NCI-H345 treated with DMSO at 0.1 percent for 48 hours (cell line): Measurements from ENCODE around the gene SF3B5.
A peak's percentile ranks its signal among the peaks of the same experiment; 100 is the strongest.
"Not testable (repeated sequence)": the region's sequence is repeated elsewhere in the genome, so short reads cannot be mapped to it uniquely, and the experiment has no call there.

Experiments used
- DNase-seq: peaks from one replicate; lab custom pipeline; 2025; ENCODE audit not compliant: unreplicated experiment; lab: John Stamatoyannopoulos, UW

The SF3B5 gene

DNA sequence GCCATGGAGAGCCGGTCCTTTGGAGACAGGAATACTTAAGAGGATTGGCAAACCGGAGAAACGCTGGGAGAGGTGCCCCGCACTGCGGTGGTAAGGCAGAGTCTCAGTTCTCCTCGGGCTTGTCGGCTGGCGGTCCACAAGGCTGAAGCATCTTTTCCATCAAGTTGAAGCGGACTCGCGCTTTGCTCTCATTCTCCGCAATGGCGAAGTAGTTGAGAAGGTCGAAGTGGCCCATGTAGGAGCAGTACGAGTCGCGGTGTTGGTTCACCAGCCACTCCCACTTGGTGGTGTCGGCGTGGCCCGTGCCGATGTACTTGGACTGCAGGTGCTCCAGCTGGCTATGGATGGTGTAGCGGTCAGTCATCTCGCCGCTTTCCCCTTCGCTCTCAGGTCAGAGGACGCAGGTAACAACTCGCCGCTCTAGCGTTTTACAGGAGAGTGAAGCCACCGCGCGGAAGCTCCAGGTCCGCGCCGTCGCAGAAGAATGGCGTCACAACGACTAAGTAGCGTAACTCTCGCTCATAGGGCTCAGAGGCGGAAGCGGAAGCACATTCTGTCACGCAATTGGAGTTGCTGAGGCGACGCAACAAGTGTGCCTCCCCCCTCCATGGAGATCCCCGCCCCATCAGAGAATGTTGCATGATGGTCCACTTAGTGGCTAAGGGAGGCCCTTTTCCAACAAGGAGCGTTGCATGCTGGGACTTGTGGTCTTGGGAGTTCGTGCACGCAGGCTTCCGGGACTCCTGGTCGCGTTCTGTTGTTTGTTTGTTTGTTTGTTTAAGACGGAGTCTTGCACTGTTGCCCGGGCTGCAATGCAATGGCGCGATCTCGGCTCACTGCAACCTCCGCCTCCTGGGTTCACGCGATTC, at the start of gene SF3B5:
SF3B5 (minus strand) TSS at position 440 of the 869 bp plus-strand sequence; CDS start at position 364, 76 bp downstream.
- peak; percentile 98 for DNase-seq

DNA sequence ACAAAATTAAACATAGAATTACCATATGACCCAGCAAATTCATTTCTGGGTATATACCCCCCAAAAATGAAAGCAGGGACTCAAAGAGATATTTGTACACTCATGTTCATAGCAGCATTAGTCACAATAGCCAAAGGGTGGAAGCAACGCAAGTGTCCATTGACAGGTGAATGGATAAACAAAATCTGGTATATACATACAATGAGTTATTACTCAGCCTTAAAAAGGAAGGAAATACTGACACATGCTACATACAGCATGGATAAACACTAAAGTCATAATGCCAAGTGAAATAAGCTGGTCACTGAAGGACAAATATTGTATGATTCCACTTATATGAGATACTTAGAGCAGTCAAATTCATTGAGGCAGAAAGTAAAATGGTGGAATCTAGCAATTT, 49.6 kb upstream of the SF3B5 start:
- no peak for DNase-seq

DNA sequence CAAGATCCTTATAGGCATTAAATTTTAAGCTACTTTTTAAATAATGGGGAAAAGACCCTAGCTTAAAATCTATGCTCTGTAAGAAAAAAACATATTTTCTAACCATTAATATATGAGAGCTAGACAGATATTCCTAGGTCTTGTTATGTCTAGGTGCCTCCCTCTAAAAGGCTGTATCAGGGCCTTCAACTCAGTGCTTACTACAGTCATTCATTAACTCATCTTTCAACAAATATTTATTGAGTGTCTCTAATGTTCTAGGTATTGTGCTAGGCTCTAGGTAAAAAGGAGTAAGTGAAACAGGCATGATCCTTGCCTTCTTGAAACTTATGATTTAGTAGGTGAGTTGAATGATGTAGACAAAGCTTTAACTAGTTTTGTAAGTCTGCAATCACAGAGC, 48.5 kb upstream of the SF3B5 start:
- no peak for DNase-seq

DNA sequence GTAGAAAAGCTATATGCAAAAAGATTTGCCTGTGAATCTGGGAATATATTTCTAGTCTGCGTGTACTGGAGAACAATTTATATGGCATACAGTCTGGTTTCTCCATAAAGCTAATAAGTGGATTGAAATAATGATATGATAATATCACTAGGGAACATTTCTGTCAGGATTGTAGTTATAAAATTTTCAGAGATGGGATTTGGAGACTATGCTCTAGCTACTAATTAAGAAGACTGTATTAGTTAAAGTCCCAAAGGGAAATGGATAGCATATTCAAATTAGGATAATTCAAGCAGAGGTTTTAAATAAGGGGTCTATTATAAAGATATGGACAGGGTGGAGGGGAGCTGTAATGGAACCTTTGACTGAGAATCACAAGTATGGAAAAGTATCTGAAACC, 47.7 kb upstream of the SF3B5 start:
- DNase-seq, result no peak

DNA sequence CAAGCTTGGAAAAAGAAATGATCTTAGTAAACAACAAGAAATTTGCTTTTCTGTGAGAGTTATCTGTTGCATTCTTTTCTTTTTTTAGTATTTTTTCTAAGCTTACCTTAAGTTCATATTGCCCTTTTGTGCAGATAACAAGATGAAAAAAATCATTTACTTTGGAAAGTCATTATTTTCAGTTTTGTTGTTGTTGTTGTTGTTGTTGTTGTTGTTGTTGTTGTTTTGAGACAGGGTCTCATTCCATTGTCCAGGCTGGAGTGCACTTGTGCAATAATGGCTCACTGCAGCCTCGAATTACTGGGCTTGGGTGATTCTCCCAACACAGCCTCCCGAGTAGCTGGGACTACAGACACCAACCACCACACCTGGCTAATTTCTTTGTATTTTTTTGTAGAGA, 46.1 kb upstream of the SF3B5 start:
- no peak for DNase-seq

DNA sequence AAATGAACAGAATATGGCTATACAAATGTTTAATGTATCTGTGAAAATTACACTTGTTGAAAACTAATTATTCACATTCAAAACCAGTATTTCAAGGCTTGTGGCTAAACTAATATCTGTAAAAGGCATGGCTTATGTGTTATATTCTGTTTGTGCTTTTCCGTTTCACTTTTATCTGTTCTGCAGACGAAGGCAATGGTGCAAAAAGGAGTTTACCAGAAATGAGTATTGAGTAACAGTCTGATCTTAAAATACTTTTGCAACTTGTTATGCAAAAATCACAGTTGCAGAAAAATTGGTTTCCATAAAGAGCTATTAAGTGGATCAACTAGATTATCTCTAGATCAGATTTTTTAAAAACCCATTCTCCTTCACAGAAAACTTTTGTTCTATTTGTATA, 45.5 kb upstream of the SF3B5 start:
- DNase-seq, result no peak

DNA sequence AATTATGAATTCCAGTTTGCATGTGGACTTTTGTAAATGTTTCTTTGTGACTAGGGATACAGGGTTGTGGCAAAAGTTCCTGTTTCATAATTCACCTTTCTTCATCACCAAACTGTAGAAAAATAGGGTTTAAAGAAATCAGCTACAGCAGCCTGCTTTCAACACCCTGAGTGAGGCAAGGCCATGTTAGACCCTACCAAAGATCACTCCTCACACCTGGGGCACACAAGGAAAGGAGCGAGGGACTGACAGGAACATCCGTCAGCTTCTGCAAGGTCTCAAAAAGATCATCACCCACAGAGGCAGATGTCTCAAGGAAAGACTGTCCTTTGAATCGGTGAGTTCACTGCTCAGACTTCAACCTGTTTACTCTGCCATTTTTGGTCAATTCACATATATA, 44.4 kb upstream of the SF3B5 start:
- DNase-seq, result no peak

DNA sequence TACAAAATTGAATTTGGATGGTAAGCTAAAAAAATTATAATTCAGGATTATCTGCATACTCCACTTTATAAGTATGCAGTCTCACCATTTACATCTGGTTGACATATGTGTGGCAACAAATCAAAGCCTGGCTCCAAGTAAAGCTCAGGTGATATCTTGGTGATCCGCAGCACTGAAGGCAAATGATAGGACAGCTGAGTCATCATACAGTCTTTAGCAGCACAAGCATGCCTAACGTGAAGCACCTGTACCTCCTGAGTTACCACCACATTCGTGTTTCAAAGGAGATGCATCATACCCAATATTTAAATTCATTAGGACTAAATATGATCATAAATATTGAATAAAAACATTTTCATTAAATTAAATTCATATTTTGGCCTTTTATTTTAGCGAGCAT, 43.2 kb upstream of the SF3B5 start:
- no peak for DNase-seq

DNA sequence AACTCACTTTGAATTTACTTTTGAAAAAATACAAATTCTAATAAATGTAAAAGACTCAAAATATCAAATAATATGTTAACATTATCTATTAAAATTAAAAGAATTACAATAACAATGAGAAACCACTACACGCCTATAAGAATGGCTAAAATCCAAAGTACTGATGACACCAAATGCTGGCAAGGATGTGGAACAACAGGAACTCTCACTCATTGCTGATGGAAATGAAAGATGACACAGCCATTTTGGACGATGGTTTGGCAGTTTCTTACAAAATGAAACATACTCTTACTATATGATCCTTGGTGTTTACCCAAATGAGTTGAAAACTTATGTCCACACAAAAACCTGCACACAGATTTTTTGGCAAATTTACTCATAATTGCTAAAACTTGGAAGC, 39.4 kb upstream of the SF3B5 start:
- DNase-seq, result no peak

DNA sequence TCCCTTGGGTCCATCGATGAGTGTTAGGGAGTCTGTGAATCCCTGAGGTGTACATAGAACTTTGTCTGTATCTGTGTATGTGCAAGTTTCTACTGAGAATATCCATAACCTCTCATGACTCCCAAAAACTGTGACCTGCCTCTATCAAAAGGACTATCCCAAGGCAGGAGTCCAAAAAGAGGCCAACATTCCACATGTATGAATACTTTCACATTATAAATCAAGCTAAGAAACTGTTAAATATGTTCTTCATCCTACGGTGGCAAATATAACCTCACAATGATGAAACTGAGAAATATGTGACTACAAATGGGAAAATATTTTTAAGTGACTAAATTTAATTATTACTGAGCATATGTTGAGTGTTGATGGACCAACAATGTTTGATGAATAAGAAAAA, 38.8 kb upstream of the SF3B5 start:
- DNase-seq, result no peak

DNA sequence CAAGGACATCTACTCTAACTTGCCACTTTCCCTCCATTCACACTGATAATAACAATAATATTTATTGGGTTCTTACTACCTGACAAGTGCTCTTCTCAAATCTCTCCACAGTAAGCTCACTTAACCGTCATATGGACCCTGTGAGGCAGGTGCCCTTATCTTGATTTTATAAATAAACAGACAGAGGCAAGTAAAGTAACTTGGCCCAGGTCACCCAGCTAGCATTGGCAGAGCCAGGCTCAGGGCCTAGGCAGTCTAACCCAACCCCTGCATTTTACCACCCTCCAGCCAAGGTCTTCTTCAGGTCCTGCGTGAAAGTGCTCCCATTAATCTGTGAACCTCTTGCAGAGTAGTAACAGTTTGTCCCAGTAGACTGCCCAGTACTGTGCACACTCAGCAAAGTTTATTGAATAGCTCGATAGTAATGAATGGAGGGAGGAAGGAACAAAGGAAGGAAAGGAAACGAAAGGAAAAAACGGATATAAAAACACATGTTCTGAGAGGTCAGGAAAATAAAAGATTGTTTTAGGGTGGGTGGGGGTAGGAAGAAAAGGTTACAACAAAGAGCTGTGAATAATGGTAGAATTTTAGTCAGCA, 38.0 kb upstream of the SF3B5 start:
- no peak for DNase-seq

DNA sequence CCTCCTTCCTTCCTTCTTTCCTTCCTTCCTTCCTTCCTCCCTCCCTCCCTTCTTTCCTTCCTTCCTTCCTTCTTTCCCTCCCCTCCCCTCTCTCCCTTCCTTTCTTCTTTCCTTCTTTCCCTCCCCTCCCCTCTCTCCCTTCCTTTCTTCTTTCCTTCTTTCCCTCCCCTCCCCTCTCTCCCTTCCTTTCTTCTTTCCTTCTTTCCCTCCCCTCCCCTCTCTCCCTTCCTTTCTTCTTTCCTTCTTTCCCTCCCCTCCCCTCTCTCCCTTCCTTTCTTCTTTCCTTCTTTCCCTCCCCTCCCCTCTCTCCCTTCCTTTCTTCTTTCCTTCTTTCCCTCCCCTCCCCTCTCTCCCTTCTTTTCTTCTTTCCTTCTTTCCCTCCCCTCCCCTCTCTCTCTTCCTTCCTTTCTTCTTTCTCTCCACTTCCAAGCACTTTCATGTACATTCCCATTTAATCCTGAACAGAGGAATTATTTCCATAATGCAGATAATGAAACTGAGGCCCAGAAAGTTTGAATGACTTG, 36.9 kb upstream of the SF3B5 start:
- not testable (repeated sequence) for DNase-seq

DNA sequence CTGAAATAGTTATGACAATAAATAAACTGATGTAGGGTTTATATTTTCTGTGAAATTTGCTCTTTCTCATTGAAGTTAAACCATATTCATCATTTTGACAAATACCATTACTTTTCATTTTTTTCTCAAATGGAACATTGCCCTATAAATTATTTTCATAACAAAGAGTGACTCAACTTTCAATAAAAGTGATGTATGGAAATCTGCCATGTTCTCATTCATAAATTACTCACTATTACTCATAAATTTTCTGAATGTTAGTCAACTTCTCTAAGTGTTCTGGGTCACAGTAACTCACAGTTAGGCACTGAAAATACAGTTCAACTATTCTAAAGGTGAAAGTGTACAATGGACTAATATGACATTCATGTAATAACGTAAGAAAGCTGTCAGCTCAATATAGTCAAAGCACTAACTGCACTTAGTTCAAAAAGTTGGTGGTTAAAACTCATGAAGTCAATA, 35.9 kb upstream of the SF3B5 start:
- no peak for DNase-seq

DNA sequence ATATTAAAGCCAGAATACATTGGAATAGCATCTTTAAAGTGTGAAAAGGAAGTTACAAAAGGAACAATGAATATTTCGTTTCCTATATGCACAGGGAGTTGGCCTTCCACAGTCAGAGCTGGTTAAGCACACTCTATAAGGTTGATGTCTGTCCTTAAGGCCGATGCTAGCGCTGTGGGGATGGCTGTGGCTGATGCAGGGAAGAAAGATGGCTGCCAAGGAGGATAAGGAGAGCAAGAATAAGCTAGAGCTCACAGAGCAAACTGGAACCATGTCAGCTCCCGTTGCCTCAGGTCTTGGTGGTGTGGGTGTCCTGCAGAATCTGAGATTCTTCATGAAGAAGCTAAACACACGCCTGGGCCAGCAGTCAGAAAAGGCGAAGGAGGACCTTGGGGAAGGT, 34.1 kb upstream of the SF3B5 start:
- no peak for DNase-seq

DNA sequence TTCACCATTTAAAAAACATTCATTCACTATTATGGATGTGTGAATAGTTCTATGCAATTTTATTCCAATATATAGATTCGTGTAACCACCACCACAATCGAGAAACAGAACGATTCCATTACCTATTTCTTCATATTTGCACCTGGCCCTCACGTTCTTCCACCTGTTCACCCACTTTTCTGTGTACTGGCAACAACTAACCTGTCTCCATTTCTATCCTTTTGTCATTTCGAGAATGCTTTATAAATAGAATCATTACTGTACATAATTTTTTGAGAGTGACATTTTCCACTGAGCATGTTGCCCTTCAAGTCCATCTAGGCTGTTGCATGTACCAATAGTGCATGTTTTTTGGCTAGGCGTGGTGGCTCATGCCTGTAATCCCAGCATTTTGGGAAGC, 31.7 kb upstream of the SF3B5 start:
- no peak for DNase-seq

DNA sequence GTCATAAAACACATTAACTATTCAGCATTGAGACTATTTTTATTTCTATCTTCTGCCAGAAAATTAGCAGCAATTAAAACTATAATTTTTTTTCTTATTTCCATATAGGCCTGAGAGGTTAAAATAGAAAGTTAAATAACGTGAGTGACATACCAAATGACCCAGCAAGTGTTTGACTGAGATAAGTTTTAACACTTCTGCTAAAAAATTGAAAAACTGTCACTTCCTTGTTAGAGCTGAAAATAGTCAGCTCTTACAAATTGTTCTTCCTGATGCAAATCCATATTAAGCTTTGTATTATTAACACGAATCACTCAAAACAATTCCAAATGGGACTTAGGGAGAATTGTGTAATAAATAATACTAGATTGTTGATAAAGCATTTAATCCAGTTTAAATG, 28.5 kb upstream of the SF3B5 start:
- no peak for DNase-seq

DNA sequence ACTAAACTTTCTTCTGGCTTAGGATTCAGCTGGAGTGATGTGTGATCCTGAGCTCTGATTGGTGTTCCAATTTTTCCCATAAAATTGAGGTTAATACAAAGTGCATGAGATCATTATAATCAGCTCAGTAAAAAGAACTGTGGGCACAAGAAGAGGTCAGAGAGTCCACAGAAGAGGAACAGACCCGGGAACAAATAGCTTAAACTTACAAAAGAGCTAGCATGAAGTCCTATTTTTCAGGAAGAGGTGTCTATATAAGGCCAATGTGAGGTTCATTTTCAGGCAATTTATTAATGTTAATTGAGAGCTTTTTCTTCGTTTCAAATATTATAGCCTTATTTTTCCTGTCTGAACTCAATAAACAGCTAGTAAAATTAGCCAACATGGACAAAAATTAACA, 28.0 kb upstream of the SF3B5 start:
- DNase-seq, result no peak

DNA sequence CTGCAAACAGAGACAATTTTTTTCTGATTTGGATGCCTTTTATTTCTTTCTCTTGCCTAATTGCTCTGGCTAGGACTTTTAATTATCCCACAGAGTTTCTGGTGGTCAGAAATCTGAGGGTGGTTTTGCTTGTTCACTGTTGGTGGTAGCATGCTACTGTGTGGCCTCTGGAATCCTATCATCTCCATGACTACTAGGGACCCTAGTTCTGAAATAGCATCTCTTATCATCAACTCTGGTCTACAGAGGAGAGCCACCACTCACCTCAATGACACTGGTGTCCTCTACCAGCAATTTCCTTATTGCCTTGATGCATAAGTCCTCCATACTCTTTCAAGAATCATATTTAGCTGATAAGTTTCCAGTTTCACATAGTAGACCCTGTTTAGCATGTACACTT, 27.5 kb upstream of the SF3B5 start:
- no peak for DNase-seq

DNA sequence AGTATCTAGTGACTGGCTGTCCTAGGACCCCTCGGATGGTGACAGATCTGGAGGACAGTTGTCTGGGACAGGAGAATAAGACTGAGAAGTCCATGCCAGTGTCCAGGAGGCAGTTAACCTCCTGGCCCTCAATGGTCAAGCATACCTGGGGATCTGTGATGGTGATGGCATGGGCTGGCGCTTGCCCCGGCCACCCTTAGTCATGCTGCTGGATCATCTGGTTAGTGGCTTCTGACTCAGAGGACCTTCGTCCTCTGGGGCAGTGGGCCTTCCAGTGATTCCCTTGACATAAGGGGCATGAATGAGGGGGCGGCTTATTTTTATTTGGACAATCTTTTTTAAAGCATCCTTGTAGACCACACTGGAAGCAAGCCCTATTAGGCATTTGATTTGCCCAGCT, 24.0 kb upstream of the SF3B5 start:
- no peak for DNase-seq

DNA sequence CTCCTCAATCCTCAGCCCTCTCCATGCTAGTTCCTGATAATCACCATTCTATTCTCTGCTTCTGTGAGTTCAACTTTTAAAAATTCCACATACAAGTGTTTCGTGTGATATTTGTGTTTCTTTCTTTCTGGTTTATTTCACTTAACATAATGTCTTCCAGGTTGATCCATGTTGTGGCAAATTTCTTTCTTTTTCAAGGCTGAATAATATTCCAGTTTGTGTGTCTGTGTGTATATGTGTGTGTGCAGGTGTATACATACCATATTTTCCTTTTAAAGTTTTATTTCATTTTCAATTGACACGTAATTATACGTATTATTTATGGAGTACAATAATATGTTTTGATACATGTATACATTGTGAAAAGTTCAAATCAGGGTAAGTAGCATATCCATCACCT, 19.8 kb upstream of the SF3B5 start:
- DNase-seq, result no peak

DNA sequence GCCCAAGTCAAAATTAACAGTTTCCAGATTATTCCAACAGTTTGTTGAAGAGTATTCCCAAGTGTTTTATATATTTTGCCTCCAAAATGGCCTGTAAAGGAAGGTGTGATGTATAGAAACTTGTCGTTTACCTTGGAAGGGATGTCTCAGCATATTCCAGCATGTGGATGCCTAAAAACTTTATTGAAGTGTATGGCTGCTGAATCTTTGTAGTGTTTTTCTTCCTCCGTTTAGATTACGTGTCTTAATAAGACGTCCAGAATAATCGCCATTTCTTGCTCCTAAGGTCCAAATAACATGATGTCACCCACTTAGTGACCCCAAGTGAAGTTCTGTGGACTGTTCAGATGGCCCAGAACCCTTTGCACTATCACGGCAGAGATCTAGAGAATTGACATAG, 18.0 kb upstream of the SF3B5 start:
- no peak for DNase-seq

DNA sequence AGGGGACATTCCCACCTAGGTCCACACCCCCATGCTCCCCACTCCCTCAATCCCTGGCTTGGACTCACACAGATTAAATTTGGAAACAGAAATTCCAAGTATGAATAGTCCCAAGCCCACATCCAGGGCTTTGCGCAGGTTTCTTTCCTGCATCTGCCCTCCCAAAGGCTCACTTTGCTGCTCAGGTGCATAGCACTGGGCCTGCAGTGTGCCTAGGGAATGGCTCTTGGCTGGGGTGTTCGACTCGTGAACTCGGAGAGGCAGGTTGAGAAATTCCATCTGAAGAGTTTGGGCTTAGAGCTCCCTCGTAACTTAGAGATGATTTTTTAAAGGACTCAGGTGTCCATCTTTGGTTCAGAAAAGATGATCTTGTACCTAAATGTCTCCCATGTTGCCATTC, 14.8 kb upstream of the SF3B5 start:
- DNase-seq, result no peak
